Panc1 (cell line): Measurements from ENCODE around the gene OXCT1. TPM values are rescaled to one million over a fixed set of nuclear protein-coding genes. Genes with fewer than 3 reads are reported as not detected.

Experiments
- ATAC-seq: fragments of 200-7000 bp; cut with Tn5 transposase; 2 replicates; pipeline ENCODE4 v1.9.1; 2020; ENCODE audit warnings: mild to moderate bottlenecking, moderate library complexity
- BruUV-seq: library from RNA; stranded (reverse); fragments of 400-500 nt; replicated peaks from 2 replicates; lab custom pipeline; 2021; lab: Mats Ljungman, UMichigan
- CTCF ChIA-PET: fragments of 300-600 bp; sonication (Branson Sonifier 250); formaldehyde crosslinking; loops from one replicate; lab custom pipeline; 2022; ENCODE audit warnings: antibody characterized with exemption; lab: Charles Lee
- POLR2A ChIA-PET: fragments of 300-600 bp; sonication (Branson Sonifier 250); formaldehyde crosslinking; loops from one replicate; lab custom pipeline; 2022; ENCODE audit warnings: antibody characterized with exemption; lab: Charles Lee
- DNase-seq: peaks from one replicate; pipeline ENCODE4 v3.0.0-alpha.2; 2010; ENCODE audit warnings: low read depth, low spot score
- H3K27ac ChIP-seq: 2 replicates; pipeline ENCODE4 v1.5.1; 2011; ENCODE audit warnings: mild to moderate bottlenecking, low read length, inconsistent platforms
- H3K27me3 ChIP-seq: fragments of 200-500 bp; sonication (Bioruptor generic); 2 replicates; pipeline ENCODE4 v1.6.0; 2014; ENCODE audit warnings: low read length, inconsistent platforms; ENCODE audit not compliant: control insufficient read depth, insufficient read depth
- H3K36me3 ChIP-seq: fragments of 200-500 bp; sonication (Bioruptor generic); 2 replicates; pipeline ENCODE4 v1.5.1; 2014; ENCODE audit warnings: inconsistent platforms, mild to moderate bottlenecking, low read length, moderate library complexity; ENCODE audit not compliant: control insufficient read depth, insufficient read depth
- H3K4me1 ChIP-seq: 2 replicates; pipeline ENCODE4 v1.5.1; 2011; ENCODE audit warnings: inconsistent platforms, mild to moderate bottlenecking, low read length, moderate library complexity; ENCODE audit not compliant: control insufficient read depth, insufficient read depth
- H3K4me3 ChIP-seq, 2 experiments: 2 replicates each; pipeline ENCODE4 v1.5.1; 2011 to 2012; ENCODE audit warnings: low read depth in 2 of 2, low read length in 2 of 2, mild to moderate bottlenecking in 2 of 2, inconsistent platforms in 1 of 2, moderate library complexity in 1 of 2
- H3K9me3 ChIP-seq: fragments of 200-500 bp; sonication (Bioruptor generic); 2 replicates; pipeline ENCODE4 v1.5.1; 2014; ENCODE audit warnings: low read depth, mild to moderate bottlenecking, inconsistent platforms, low read length, moderate library complexity; ENCODE audit not compliant: control insufficient read depth, insufficient read depth
- POLR2AphosphoS5 ChIP-seq: IDR thresholded peaks from 2 replicates; pipeline ENCODE4 v1.6.1; 2012; ENCODE audit warnings: mild to moderate bottlenecking, low read depth, low read length, moderate library complexity
- REST ChIP-seq, 2 experiments: IDR thresholded peaks; 2 replicates each; pipeline ENCODE4 v1.6.1; 2011 to 2012; ENCODE audit warnings: low read depth in 2 of 2, control low read depth in 1 of 2, low read length in 1 of 2, mild to moderate bottlenecking in 1 of 2, moderate library complexity in 1 of 2; ENCODE audit not compliant: insufficient read depth in 1 of 2
- SIN3A ChIP-seq: IDR thresholded peaks from 2 replicates; pipeline ENCODE4 v1.6.1; 2012; ENCODE audit warnings: low read depth, mild to moderate bottlenecking, low read length, moderate library complexity, borderline replicate concordance; ENCODE audit not compliant: insufficient read depth
- TCF7L2 ChIP-seq: IDR thresholded peaks from 2 replicates; pipeline ENCODE4 v1.6.1; 2011; ENCODE audit warnings: mild to moderate bottlenecking, low read depth, low read length, inconsistent platforms
- in situ Hi-C: cut with HindIII; loops from 2 replicates; pipeline ENCODE4 v1.10.0; 2016; ENCODE audit warnings: low sequenced_read_pairs, low pct_unique_long_range_greater_than_20kb
- intact Hi-C: fragments of 100-400 bp; cut with micrococcal nuclease; formaldehyde crosslinking; loops from one replicate; pipeline ENCODE4 v1.10.0; 2022; ENCODE audit not compliant: unreplicated experiment
- total RNA-seq: library from RNA; stranded (reverse); gene quantifications from one replicate; pipeline ENCODE4 v1.2.1, GENCODE V29; 2021; ENCODE audit not compliant: unreplicated experiment
- TF ChIP-seq, protein P1 (sequence below): fragments of 450-650 bp; IDR thresholded peaks from 2 replicates; pipeline ENCODE4 v1.5.1; 2017; ENCODE audit warnings: mild to moderate bottlenecking

Gene OXCT1
- total RNA-seq, 1 experiment from 2014 or later, result 10.5 TPM

DNA sequence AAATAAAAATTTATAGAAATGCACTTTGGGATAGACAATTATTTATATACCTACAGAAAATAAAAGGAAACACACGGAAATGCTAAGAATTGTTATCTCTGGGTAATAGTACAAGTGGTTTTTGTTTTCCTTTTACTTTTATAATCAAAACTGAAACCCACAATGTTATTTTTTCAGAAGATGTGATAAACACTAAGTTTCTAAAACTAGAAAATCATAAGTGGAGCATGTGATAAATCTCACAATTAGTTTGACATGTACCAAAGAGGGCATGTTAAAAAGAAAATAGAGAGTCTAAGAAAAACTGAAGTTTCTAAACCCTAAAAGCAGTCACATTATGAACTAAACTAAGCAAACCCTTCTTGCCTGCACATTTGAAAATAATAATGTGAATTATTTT lies 61.1 kb downstream of the OXCT1 start:
- no peak for TF ChIP-seq SIN3A
- TF ChIP-seq TCF7L2, result no peak
- TF ChIP-seq, protein P1, sequence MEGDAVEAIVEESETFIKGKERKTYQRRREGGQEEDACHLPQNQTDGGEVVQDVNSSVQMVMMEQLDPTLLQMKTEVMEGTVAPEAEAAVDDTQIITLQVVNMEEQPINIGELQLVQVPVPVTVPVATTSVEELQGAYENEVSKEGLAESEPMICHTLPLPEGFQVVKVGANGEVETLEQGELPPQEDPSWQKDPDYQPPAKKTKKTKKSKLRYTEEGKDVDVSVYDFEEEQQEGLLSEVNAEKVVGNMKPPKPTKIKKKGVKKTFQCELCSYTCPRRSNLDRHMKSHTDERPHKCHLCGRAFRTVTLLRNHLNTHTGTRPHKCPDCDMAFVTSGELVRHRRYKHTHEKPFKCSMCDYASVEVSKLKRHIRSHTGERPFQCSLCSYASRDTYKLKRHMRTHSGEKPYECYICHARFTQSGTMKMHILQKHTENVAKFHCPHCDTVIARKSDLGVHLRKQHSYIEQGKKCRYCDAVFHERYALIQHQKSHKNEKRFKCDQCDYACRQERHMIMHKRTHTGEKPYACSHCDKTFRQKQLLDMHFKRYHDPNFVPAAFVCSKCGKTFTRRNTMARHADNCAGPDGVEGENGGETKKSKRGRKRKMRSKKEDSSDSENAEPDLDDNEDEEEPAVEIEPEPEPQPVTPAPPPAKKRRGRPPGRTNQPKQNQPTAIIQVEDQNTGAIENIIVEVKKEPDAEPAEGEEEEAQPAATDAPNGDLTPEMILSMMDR, result no peak
- TF ChIP-seq REST (IDR thresholded peaks at IDR 0.05; ENCODE audit: insufficient read depth in 1 of 2, low read depth in 2 of 2, low read length in 1 of 2), result no peak
- no peak for TF ChIP-seq POLR2AphosphoS5
- no TSS peak for BruUV-seq
- ChIA-PET CTCF (no interaction called here), POLR2A (no interaction called here)
- intact Hi-C loops (no loop called here), in situ Hi-C loops (no loop called here)
- no peaks in the 10 kb centered on the region for H3K27me3 ChIP-seq
- no peaks in the 10 kb centered on the region for H3K4me1 ChIP-seq
- no peaks in the 10 kb centered on the region for H3K36me3 ChIP-seq
- H3K4me3 ChIP-seq, result no peak overlapping the region
- no peaks in the 10 kb centered on the region for H3K9me3 ChIP-seq
- DNase-seq (no peak), ATAC-seq (no peak)
- no peak overlapping the region for H3K27ac ChIP-seq

DNA sequence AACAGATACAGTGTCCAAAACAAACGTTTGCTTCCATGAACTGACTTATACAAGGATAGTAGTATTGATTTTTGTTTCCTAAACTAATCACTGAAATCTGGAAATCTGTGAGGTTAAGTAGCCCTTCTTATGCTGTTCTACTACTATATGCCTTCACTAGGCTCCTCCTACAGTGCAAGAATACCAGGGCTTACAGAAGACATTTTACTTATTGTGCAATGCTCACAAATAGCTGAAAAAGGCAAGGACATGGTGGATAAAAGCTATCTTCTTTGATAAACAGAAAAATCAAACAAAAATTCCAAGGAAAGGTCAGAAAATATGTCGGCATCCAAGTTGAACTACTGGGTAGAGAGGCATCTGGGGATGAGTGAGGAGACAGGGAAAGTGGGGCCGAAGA lies 61.9 kb downstream of the OXCT1 start:
- CTCF ChIA-PET, result no interaction called here

More for the DNA sequence above, 61.9 kb downstream of the OXCT1 start:
- no peak for TF ChIP-seq REST (IDR thresholded peaks at IDR 0.05; ENCODE audit: insufficient read depth in 1 of 2, low read depth in 2 of 2, low read length in 1 of 2)
- no peak for TF ChIP-seq TCF7L2
- TF ChIP-seq, protein P1, result no peak
- TF ChIP-seq POLR2AphosphoS5, result no peak
- TF ChIP-seq SIN3A, result no peak
- Histone ChIP-seq H3K9me3 (no peaks in the 10 kb centered on the region), H3K4me3 (no peak overlapping the region), H3K4me1 (no peaks in the 10 kb centered on the region), H3K27me3 (no peaks in the 10 kb centered on the region), H3K36me3 (no peaks in the 10 kb centered on the region), H3K27ac (no peak overlapping the region)
- POLR2A ChIA-PET, result no interaction called here
- DNase-seq (no peak), ATAC-seq (no peak)
- intact Hi-C loops (no loop called here), in situ Hi-C loops (no loop called here)
- BruUV-seq, result no TSS peak
